Measurements from ENCODE around the gene EXOC6B. TPM values are rescaled to one million over a fixed set of nuclear protein-coding genes. Genes with fewer than 3 reads are reported as not detected.
A peak's percentile ranks its signal among the peaks of the same experiment; 100 is the strongest.

Gene EXOC6B
- total RNA-seq, 1 experiment from 2014 or later: 33.7 TPM

GRCh38 chr2:72723769-72724370 is 102.0 kb downstream of the EXOC6B start:
- no peak for TF ChIP-seq NFE2L1 (CRISPR knock-in tag; IDR thresholded peaks at IDR 0.05)
- no peak for TF ChIP-seq E2F5 (CRISPR knock-in tag; IDR thresholded peaks at IDR 0.05)
- TF ChIP-seq CTCF (IDR thresholded peaks at IDR 0.05): no peak
- TF ChIP-seq SMAD3 (CRISPR knock-in tag; IDR thresholded peaks at IDR 0.05; ENCODE audit: borderline replicate concordance): no peak
- TF ChIP-seq ATF6 (CRISPR knock-in tag; IDR thresholded peaks at IDR 0.05): no peak
- TF ChIP-seq ZSCAN18 (CRISPR knock-in tag; IDR thresholded peaks at IDR 0.05): no peak
- no peak for TF ChIP-seq ZNF121 (CRISPR knock-in tag; IDR thresholded peaks at IDR 0.05)
- no peak for TF ChIP-seq CREM (CRISPR knock-in tag; IDR thresholded peaks at IDR 0.05)
- no peak for TF ChIP-seq FOXK1 (CRISPR knock-in tag; IDR thresholded peaks at IDR 0.05)
- no peak for TF ChIP-seq ZNF263 (CRISPR knock-in tag; IDR thresholded peaks at IDR 0.05; ENCODE audit: low read depth)
- TF ChIP-seq EMX1 (CRISPR knock-in tag; IDR thresholded peaks at IDR 0.05): no peak
- no peak for TF ChIP-seq IRF1 (CRISPR knock-in tag; IDR thresholded peaks at IDR 0.05)
- TF ChIP-seq KAT7 (CRISPR knock-in tag; IDR thresholded peaks at IDR 0.05; ENCODE audit: borderline replicate concordance): no peak
- no peak for TF ChIP-seq ARID4B (CRISPR knock-in tag; IDR thresholded peaks at IDR 0.05; ENCODE audit: borderline replicate concordance)
- Mint-ChIP-seq H3K27me3 (ENCODE audit: low read depth) (no peaks in the 10 kb centered on the region), H3K36me3 (no peaks in the 10 kb centered on the region), H3K27ac (peak overlapping the region; percentile 71), H3K4me1 (peaks cover 30% of the 10 kb centered on the region), H3K4me3 (no peak overlapping the region), H3K9me3 (no peaks in the 10 kb centered on the region)
- ChIA-PET POLR2A (interaction anchor here (0.6 kb wide), 1 partner anchor 331 kb away, joined by 3 read pairs; no protein-coding TSS in a partner anchor), CTCF (no interaction called here)
- DNase-seq (ENCODE audit: low spot score) (no peak), ATAC-seq (no peak)
